ENCODE measurements around the gene EDNRB.

DNA sequence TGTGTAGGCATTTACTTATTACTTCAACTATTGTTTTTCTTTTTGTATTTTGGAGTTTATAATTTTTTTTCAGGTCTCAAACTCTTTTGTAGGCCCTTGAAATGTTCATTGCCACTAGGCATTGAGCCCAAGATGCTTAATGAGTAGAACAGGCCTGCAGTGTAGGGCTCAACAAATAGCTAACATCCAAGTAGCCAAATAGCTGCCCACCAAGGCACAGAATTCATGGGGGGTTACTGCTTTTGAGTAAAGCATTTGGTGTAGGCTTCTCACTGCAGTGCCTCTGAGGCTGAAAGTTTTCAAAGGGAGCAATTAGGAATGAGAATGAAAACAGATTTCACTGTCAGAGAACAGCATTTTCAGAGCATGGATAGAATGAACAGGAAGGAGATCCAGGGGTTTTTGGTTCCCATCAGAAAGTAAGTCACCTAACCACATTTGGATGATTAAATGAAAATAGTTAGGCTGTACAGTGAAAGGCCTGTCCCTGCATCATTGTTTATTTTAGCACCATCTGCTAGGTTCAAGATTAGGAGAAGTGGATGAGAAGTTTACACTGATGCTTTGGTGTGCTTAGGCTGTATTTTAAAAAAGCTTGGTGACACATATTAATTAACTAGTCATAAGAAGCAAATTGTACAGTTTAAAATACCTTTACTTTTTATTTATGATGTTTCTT lies 61.0 kb downstream of the EDNRB start:
- TF ChIP-seq POLR2AphosphoS5 (IDR thresholded peaks at IDR 0.05; ENCODE audit: low read depth, low read length) (no peak), TAF1 (IDR thresholded peaks at IDR 0.05; ENCODE audit: borderline replicate concordance, low read depth, low read length) (no peak), CTCF (IDR thresholded peaks at IDR 0.05) (no peak), FOSL2 (IDR thresholded peaks at IDR 0.05; ENCODE audit: borderline replicate concordance, low read depth) (no peak)
